Measurements from ENCODE around the gene SLC17A2.

DNA sequence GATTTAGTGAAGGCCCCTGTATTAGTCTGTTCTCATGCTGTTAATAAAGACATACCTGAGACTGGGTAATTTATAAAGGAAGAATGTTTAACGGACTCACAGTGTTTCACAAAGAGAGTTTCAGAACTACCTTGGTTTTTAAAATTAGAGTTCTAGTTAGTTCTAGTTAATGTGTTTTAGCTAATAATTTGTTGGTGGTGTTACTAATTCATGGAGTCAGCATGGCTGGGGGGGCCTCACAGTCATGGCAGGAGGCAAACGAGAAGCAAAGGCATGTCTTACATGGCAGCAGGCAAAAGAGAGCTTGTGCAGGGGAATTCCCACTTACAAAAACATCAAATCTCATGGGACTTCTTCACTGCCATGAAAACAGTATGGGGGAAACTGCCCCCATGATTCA, 44.4 kb downstream of the SLC17A2 start:
- TF ChIP-seq CTCF (IDR thresholded peaks at IDR 0.05) (no peak), EP300 (IDR thresholded peaks at IDR 0.05) (no peak), POLR2A (IDR thresholded peaks at IDR 0.05) (no peak)

All from ovary (tissue), 3 donors.